H9 (cell line): ENCODE results near the gene TRAPPC14. TPM values are rescaled to one million over a fixed set of nuclear protein-coding genes. Genes with fewer than 3 reads are reported as not detected.

ENCODE experiments used
- DNase-seq: peaks from one replicate; pipeline ENCODE4 v3.0.0-alpha.2; 2017
- H2AFZ ChIP-seq: one replicate; pipeline ENCODE4 v1.6.1; 2013; ENCODE audit warnings: mild to moderate bottlenecking, low read length, control low read depth, moderate library complexity
- H2AK5ac ChIP-seq: 2 replicates; pipeline ENCODE4 v1.6.1; 2013; ENCODE audit warnings: low read length, control low read depth, mixed read lengths; ENCODE audit not compliant: insufficient read length
- H2BK120ac ChIP-seq: one replicate; pipeline ENCODE4 v1.6.1; 2013; ENCODE audit warnings: low read depth, mild to moderate bottlenecking, low read length, control low read depth, inconsistent platforms; ENCODE audit not compliant: poor library complexity, severe bottlenecking
- H2BK12ac ChIP-seq: 2 replicates; pipeline ENCODE4 v1.6.1; 2013; ENCODE audit warnings: low read length, control low read depth, mixed read lengths, low read depth; ENCODE audit not compliant: insufficient read length
- H2BK15ac ChIP-seq: 2 replicates; pipeline ENCODE4 v1.6.1; 2013; ENCODE audit warnings: low read depth, low read length, control low read depth
- H2BK20ac ChIP-seq: one replicate; pipeline ENCODE4 v1.6.1; 2013; ENCODE audit warnings: low read depth, mild to moderate bottlenecking, low read length, control low read depth, inconsistent platforms; ENCODE audit not compliant: poor library complexity, severe bottlenecking
- H2BK5ac ChIP-seq: 2 replicates; pipeline ENCODE4 v1.6.1; 2013; ENCODE audit warnings: low read length, control low read depth, mixed read lengths; ENCODE audit not compliant: insufficient read length
- H3K14ac ChIP-seq: 2 replicates; pipeline ENCODE4 v1.6.1; 2013; ENCODE audit warnings: low read length, control low read depth; ENCODE audit not compliant: insufficient read depth
- H3K18ac ChIP-seq: 2 replicates; pipeline ENCODE4 v1.6.1; 2013; ENCODE audit warnings: low read depth, mild to moderate bottlenecking, mixed read lengths, low read length, control low read depth; ENCODE audit not compliant: insufficient read length
- H3K23ac ChIP-seq: 2 replicates; pipeline ENCODE4 v1.6.1; 2013; ENCODE audit warnings: low read length, control low read depth, mixed read lengths, low read depth; ENCODE audit not compliant: insufficient read length
- H3K23me2 ChIP-seq: 2 replicates; pipeline ENCODE4 v1.6.1; 2013; ENCODE audit warnings: low read depth, mild to moderate bottlenecking, mixed read lengths, low read length, control low read depth; ENCODE audit not compliant: insufficient read length, poor library complexity, severe bottlenecking
- H3K27ac ChIP-seq: 2 replicates; pipeline ENCODE4 v1.5.1; 2013; ENCODE audit warnings: low read length, control low read depth, mixed read lengths, low read depth; ENCODE audit not compliant: insufficient read length
- H3K27me3 ChIP-seq: 2 replicates; pipeline ENCODE4 v1.6.1; 2013; ENCODE audit warnings: low read length, control low read depth, inconsistent platforms; ENCODE audit not compliant: insufficient read depth
- H3K4ac ChIP-seq: 2 replicates; pipeline ENCODE4 v1.6.1; 2013; ENCODE audit warnings: low read depth, mild to moderate bottlenecking, control low read depth, inconsistent platforms, low read length, moderate library complexity
- H3K4me1 ChIP-seq: 2 replicates; pipeline ENCODE4 v1.6.1; 2013; ENCODE audit warnings: low read length, control low read depth, inconsistent platforms; ENCODE audit not compliant: insufficient read depth
- H3K4me2 ChIP-seq: 2 replicates; pipeline ENCODE4 v1.6.1; 2013; ENCODE audit warnings: low read length, control low read depth, mixed read lengths; ENCODE audit not compliant: insufficient read length, insufficient read depth
- H3K56ac ChIP-seq: 2 replicates; pipeline ENCODE4 v1.6.1; 2013; ENCODE audit warnings: low read depth, mild to moderate bottlenecking, mixed read lengths, low read length, control low read depth; ENCODE audit not compliant: insufficient read length
- H3K79me1 ChIP-seq: 2 replicates; pipeline ENCODE4 v1.6.1; 2013; ENCODE audit warnings: low read depth, mild to moderate bottlenecking, moderate library complexity, low read length, control low read depth, inconsistent platforms; ENCODE audit not compliant: insufficient read depth, poor library complexity, severe bottlenecking
- H3K79me2 ChIP-seq: 2 replicates; pipeline ENCODE4 v1.6.1; 2013; ENCODE audit warnings: low read length, control low read depth, inconsistent platforms; ENCODE audit not compliant: insufficient read depth
- H3K9ac ChIP-seq: 2 replicates; pipeline ENCODE4 v1.6.1; 2013; ENCODE audit warnings: low read length, control low read depth, mixed read lengths; ENCODE audit not compliant: insufficient read length; ENCODE audit errors: extremely low read depth
- H3K9me3 ChIP-seq: one replicate; pipeline ENCODE4 v1.6.1; 2013; ENCODE audit warnings: low read depth, low read length, inconsistent platforms; ENCODE audit not compliant: control insufficient read depth
- H3T11ph ChIP-seq: one replicate; pipeline ENCODE4 v1.6.1; 2013; ENCODE audit warnings: mild to moderate bottlenecking, low read length, control low read depth, inconsistent platforms
- H4K20me1 ChIP-seq: one replicate; pipeline ENCODE4 v1.6.1; 2013; ENCODE audit not compliant: control insufficient read depth, insufficient read length, insufficient read depth
- H4K5ac ChIP-seq: 2 replicates; pipeline ENCODE4 v1.6.1; 2013; ENCODE audit warnings: low read depth, mild to moderate bottlenecking, mixed read lengths, low read length, control low read depth; ENCODE audit not compliant: insufficient read length
- H4K8ac ChIP-seq: replicated peaks from 2 replicates; pipeline ENCODE4 v1.6.1; 2013; ENCODE audit warnings: low read length, control low read depth, mixed read lengths, low read depth; ENCODE audit not compliant: insufficient read length
- H4K91ac ChIP-seq: 2 replicates; pipeline ENCODE4 v1.6.1; 2013; ENCODE audit warnings: low read depth, mild to moderate bottlenecking, moderate library complexity, mixed read lengths, low read length, control low read depth; ENCODE audit not compliant: insufficient read length
- H3K27ac Mint-ChIP-seq, 3 experiments: 2 replicates in 2 of 3; 3 replicates in 1 of 3; pipeline ENCODE4 v1.8.0; 2020 to 2021; ENCODE audit warnings: mixed read lengths in 3 of 3, mild to moderate bottlenecking in 1 of 3, moderate library complexity in 1 of 3
- H3K27me3 Mint-ChIP-seq: 2 replicates; pipeline ENCODE4 v1.8.0; 2021; ENCODE audit warnings: low read depth, mild to moderate bottlenecking, moderate library complexity, mixed read lengths
- H3K36me3 Mint-ChIP-seq, 3 experiments: 2 replicates in 2 of 3; 3 replicates in 1 of 3; pipeline ENCODE4 v1.8.0; 2020 to 2021; ENCODE audit warnings: low read depth in 3 of 3, mixed read lengths in 3 of 3; ENCODE audit not compliant: insufficient read depth in 1 of 3
- H3K4me1 Mint-ChIP-seq, 2 experiments: 2 replicates each; pipeline ENCODE4 v1.8.0; 2020; ENCODE audit warnings: mixed read lengths in 2 of 2
- H3K4me3 Mint-ChIP-seq, 2 experiments: 2 replicates in 1 of 2; 3 replicates in 1 of 2; pipeline ENCODE4 v1.8.0; 2020 to 2021; ENCODE audit warnings: mild to moderate bottlenecking in 2 of 2, mixed read lengths in 2 of 2, moderate library complexity in 1 of 2
- H3K9me3 Mint-ChIP-seq, 2 experiments: 2 replicates in 1 of 2; 3 replicates in 1 of 2; pipeline ENCODE4 v1.8.0; 2020; ENCODE audit warnings: mild to moderate bottlenecking in 2 of 2, mixed read lengths in 2 of 2, moderate library complexity in 1 of 2
- CTCF ChIP-seq: fragments of 200-600 bp; sonication (generic); conservative IDR thresholded peaks from 3 replicates; pipeline ENCODE4 v1.8.0; 2021; ENCODE audit warnings: antibody characterized with exemption, mild to moderate bottlenecking
- WGBS: extraction: QIAGEN DNeasy Blood & Tissue Kit; methylation state at CpG from one replicate; pipeline ENCODE4 v1.1.7; 2013; ENCODE audit warnings: missing lambda C conversion rate, low lambda C conversion rate, mixed read lengths; ENCODE audit not compliant: insufficient read length; ENCODE audit errors: extremely low coverage; 5-methylcytosine and 5-hydroxymethylcytosine counted together
- total RNA-seq: library from RNA; stranded (reverse); gene quantifications from 2 replicates; pipeline ENCODE4 v1.2.1, GENCODE V29; 2021

The TRAPPC14 gene
- total RNA-seq, 1 experiment from 2014 or later = 32.8 TPM

GRCh38 chr7:100155553-100156317 is 2.8 kb downstream of the TRAPPC14 start:
- Histone ChIP-seq H4K5ac (no peak overlapping the region), H3K23me2 (peaks cover 10% of the 10 kb centered on the region), H2BK12ac (no peak overlapping the region), H4K8ac (no peak overlapping the region), H3K9ac (no peak overlapping the region), H3K23ac (no peak overlapping the region), H2BK15ac (no peak overlapping the region), H2AK5ac (no peak overlapping the region), H3K4me2 (no peak overlapping the region), H2BK20ac (no peak overlapping the region), H3K4ac (no peak overlapping the region), H3K56ac (no peak overlapping the region), H3K79me2 (no peaks in the 10 kb centered on the region), H2BK120ac (no peak overlapping the region), H3K79me1 (peaks cover 2% of the 10 kb centered on the region), H3K4me1 (no peaks in the 10 kb centered on the region; the same call in 1 of the 2 replicates), H3K27ac (no peak overlapping the region), H4K20me1 (no peaks in the 10 kb centered on the region), H3K9me3 (no peaks in the 10 kb centered on the region), H3T11ph (no peak overlapping the region), H3K27me3 (no peaks in the 10 kb centered on the region), H2AFZ (no peak overlapping the region), H3K18ac (no peak overlapping the region), H4K91ac (no peak overlapping the region), H2BK5ac (no peak overlapping the region), H3K14ac (no peak overlapping the region)
- no peak overlapping the region for H3K27ac Mint-ChIP-seq
- peaks cover 21 to 58% (median 55%) of the 10 kb centered on the region in 3 experiments; a peak in 6 of 7 replicates for H3K36me3 Mint-ChIP-seq
- no peaks in the 10 kb centered on the region for H3K9me3 Mint-ChIP-seq
- WGBS = no CpG with 5 or more reads among the region's 20 CpGs
- DNase-seq = no peak
- no peaks in the 10 kb centered on the region; the same call in 1 of the 2 replicates for H3K27me3 Mint-ChIP-seq
- no peak for TF ChIP-seq CTCF
- H3K4me3 Mint-ChIP-seq = no peak overlapping the region; a peak in 1 of 5 replicates
- H3K4me1 Mint-ChIP-seq = peaks cover 17 to 28% of the 10 kb centered on the region in 2 experiments
